ENCODE measurements around the gene ZBTB7B.

ZBTB7B gene

DNA sequence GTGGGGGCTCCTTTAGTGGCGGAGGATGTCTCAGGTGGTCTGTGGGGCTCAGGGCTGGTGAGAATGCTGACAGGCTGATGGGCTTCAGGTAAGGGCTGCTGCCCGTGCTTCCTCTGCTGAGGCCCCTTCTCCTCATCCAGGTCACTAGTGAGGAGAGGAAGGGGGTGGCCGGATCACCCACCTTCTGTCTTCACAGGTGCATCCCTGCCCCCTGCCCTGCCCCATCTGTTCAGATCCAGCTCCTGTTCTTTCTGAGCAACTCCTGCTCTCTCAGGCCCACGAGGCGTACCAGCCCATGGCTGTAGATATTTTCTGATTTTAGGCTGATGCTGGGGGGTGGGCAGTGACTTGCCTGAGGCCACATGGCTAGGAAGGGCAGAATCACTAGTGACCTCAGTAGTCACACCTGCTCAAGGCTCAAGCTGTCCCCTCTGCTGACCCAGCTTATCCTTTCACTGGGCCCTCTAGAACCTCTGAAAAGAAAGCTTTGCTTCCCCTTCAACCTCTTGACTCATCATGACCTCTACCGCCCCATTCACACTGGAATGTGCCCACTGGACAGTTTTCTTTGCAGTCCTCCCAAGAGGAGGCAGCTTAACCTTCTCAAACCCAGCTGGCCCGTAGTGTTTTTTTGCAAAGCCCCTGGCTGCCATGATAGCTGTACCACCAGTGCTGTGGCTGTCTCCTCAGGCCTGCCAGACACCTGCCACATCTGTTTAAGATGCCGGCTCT lies 16.2 kb downstream of the ZBTB7B start:
- DNase-seq: no peak

GRCh38 chr1:155019377-155020245 lies 17.0 kb downstream of the ZBTB7B start:
- DNase-seq: no peak

- DNase-seq: no peak
These were observed 19.7 kb downstream of the ZBTB7B start for GRCh38 chr1:155022136-155022926.

- DNase-seq: no peak
These were observed 20.3 kb downstream of the ZBTB7B start for GRCh38 chr1:155022927-155023236.

DNA sequence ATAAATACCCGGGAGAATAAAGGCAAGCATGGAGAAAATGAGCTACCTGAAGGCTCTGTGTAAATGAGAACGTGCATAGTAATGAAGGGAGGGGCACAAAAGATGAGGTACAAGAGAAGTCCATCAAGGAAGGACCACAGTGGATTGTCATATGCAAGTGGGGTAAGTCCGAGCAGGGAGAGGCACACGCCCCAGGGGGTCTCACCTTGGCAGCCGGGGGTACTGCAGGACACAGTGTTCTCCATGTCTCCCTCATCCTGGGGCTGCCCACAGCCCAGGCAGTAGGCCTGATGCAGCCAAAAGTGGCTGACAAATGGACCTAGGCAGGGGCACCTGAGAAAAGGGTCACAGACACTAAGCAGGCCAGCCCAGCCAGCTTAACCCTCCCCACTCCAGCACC lies 21.0 kb downstream of the ZBTB7B start:
- no peak for DNase-seq

- DNase-seq: no peak
These were observed 21.7 kb downstream of the ZBTB7B start for GRCh38 chr1:155024315-155024714.

- no peak for DNase-seq
These were observed 23.6 kb downstream of the ZBTB7B start for GRCh38 chr1:155026154-155026553.

GRCh38 chr1:155026588-155026987 lies 24.0 kb downstream of the ZBTB7B start:
- no peak for DNase-seq

DNA sequence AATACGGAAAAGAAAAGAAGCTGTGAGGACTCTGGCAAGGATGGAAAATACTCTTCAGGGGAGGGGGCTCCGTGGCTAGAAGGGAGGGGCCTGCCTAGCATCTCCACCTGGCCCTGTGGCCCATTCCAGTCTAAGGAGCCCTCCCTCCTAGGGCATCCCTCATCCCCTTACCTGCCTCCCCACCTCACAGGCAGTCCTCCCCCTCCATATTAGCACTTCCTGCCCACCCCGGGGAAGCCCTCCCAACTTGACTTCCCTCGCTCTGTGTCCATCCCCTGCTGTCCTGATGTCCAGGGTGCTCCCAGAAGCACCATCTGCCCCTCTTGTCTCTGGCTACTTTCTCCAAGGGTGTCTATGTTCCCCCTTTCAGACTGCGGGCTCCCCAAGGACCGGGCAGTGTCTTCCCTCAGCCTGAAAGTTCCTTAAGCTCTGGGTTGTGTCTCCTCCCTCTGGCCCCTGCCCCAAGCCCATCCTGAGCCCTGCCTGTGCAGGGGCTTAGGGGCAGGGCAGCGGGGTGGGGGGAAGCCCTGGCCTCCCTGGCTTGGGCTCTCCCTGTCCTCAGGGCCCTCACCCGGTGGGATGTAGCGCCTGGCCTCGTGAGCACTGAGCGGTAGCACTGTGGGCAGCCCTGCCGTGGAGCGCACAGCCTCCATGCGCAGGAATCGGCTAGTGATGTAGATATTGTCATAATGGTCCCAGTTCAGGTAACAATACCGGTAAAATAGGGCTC lies 27.1 kb downstream of the ZBTB7B start:
- no peak for DNase-seq

DNA sequence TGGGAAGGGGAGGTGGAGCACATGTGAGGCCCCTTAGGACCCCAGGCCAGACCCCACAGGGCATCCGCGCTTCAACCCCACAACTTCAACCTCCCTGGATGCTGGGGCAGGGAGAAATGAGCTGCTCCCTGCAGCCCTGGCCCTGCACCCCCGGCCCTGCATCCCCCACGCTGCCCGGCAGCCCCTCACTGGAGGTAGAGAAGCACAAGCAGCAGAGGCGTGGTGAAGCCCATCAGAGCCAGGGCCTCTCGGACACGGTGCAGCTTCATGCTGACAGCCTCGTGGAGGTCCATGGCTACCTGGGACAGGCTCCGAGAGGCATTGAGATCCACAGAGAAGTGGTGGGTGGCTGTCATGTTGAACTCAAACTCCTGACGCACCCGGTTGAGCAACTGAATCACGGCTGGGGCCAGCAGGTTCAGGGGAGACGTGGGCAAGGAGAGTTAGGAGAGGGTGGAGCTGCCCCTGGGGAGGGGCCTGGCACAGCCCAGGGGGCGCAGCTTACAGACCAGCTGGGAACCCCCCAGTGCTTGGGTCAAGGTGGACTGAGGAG lies 27.7 kb downstream of the ZBTB7B start:
- DNase-seq: no peak

DNA sequence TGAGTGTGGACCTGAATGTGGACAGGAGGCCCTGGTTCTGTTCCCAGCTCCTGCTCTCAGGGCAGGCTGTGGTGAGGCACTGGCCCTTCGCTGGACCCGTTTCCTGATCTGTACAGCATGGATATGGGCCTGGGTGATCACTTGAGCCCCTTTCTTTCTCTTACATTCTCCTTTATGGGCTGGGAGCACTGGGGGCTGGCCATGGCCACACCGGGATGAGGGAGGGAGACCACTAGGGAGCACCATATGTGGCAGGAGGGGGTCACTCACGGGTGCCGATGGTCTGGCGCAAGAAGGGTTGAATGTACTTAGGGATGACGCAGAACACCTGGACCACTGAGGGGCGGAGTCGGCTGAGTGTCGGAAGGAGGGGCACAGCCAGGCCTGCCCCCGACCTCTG lies 28.3 kb downstream of the ZBTB7B start:
- no peak for DNase-seq

DNA sequence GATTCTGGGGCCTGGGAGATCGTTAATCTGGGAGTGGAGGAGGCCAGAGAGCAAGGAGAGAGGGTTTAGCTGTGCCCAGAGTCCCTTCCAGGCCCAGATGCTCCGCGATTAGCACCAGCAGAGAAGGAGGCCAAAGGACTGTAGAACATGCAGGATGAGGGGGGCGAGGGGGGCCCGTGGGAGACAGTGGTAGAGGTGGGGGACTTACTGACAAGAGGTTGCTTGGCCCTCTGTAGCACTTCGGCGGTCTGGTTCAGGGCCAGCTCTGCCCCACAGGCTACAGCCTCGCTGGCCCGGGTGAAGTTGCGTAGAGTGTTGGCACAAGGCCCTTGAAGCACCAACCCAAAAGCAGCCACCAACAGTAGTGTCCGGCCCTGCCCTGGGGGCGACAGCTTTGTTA lies 30.3 kb downstream of the ZBTB7B start:
- DNase-seq: no peak

DNA sequence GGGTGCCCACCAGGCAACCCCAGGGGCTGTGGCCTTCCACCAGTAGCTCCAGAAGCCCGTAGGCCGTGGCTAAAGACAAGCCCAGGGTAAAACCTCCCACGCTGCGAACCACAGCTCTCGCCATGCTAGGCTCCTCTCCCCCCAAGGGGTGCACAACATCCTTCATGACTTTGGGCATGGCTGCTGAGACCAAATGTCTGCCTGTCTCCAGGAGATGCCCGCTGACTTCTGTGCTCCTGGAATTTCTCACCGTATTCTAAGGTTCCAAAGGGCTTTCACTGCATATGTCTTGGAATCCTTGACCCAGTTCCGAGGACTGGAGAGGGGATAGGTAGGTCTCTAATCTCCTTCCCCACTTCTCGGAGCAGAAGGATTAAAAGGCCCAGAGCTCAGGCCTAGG lies 30.9 kb downstream of the ZBTB7B start, which contains the start of the genes DCST1 and DCST2:
DCST1 (plus strand) TSS at position 301 of the 400 bp plus-strand sequence. CDS start 213 bp downstream, outside the sequence.
DCST2 (minus strand) TSS at position 258 of the 400 bp plus-strand sequence; CDS start at position 178, 80 bp downstream.
- DNase-seq: no peak

GRCh38 chr1:155034318-155035208 lies 32.0 kb downstream of the ZBTB7B start:
- no peak for DNase-seq

- DNase-seq: no peak
These were observed 33.3 kb downstream of the ZBTB7B start for GRCh38 chr1:155035936-155036335.

DNA sequence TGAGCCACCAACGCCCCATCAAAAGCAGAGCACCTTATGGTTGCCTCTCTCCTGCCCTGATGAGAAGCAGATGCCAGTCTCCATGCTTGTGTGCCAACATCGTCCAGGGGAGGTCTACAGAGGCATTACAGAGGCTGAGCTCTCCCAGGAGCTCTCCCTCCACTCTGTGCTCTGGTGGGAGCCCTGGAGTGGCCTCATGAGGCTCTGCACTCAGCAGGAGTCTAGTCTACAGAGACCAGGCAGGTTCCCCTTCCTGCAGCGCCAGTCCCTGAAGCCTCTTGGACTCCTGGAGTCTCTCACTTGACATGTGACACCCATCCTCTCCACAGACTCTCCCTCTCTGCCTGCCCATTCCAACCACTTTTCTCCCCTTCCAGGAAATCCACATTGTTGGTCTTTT lies 34.4 kb downstream of the ZBTB7B start:
- no peak for DNase-seq

DNA sequence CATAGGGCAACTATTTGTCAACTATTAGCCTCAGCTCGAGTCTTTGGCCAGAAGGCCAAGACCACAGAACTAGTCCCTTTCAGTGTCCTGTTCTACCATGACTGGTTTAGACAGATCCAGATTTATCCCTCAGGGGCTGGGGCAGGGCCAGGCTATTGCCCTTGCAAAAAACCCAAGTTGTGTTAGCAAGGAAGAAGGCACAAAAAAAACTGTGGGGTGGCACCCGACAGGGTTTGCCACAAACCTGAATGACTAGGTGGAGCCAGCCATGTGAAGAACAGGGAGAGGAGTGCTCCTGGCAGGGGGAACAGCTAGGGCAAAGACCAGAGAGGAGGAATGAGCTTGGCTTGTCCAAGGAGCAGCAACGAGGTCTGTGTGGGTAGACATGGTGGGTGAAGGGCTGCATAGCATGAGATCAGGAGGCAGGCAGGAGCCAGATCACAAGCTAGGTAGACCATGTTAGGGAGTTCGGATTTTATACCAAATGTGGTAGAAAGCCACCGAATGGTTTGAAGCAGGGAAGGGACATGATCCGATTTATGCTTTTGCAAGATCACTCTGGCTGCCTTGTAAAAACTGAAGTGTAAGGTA lies 35.3 kb downstream of the ZBTB7B start:
- DNase-seq: no peak

DNA sequence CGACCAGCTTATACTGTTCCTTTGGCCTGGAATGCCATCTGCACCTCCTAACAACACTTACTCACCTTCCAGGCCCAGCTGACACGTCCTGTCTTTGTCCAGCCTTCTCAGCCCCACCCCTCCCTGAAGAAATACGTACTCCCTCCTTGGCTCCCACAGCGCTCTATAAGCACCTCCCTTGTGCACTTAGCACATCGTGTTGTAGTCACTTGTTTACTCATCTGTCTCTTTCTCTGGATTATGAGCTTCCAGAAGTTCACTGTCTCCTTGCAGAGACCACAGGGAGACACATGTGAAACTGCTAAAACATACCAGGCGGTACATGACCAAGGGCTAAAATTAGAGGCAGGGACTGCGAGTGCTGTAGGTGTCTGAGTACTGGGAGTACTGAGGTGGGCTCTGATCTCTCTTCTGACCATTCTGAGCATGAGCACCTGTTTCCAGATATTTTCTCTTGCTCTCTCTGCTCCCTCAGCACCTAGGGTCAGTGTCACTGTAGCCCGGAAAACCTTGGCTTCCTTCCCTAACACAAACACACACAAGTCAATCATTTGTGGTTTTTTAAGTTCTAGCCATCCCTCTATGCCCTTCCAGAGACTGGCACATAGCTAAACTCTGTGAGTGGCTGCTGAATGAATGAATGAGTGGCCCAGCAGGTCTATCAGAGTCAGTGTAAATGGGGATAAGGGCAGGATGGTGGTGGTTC lies 36.2 kb downstream of the ZBTB7B start:
- DNase-seq: no peak

- no peak for DNase-seq
These were observed 36.7 kb downstream of the ZBTB7B start for GRCh38 chr1:155039308-155039669.
